Uterus (tissue), 2 donors: ENCODE results near the gene TEX9.

Source experiments
- POLR2A ChIP-seq, 2 donors: fragments of 450-650 bp; IDR thresholded peaks; one replicate each; pipeline ENCODE4 v1.6.1; 2016; ENCODE audit warnings: antibody characterized with exemption in 2 of 2, mild to moderate bottlenecking in 1 of 2, moderate library complexity in 1 of 2
- TF ChIP-seq, protein P1 (sequence below), 4 experiments: fragments of 200-600 bp in 2 of 4; fragments of 450-650 bp in 2 of 4; sonication (generic) in 2 of 4; IDR thresholded peaks; one replicate each; pipeline ENCODE4 v1.5.1; 2016 to 2019; ENCODE audit warnings: antibody characterized with exemption in 4 of 4, mild to moderate bottlenecking in 2 of 4, moderate library complexity in 1 of 4

DNA sequence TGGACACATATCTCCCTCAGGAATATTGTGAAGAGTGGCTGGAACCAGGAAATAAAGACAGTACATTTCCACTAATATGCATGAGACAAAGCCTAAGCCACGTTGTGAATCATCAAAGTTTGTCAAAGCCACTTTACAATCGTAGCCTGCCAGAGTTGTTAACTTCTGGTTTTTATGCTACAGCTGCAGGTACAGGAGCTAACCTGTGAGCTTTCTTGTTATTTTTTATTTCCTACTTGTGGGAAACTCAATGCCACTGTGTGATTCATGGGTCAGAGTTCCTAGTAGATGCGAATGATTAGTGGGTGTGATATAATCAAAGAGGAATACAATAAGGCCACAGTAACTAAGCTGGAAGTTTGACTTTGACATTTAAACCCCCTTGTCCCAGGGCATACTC, 44.4 kb upstream of the TEX9 start:
- TF ChIP-seq, protein P1, sequence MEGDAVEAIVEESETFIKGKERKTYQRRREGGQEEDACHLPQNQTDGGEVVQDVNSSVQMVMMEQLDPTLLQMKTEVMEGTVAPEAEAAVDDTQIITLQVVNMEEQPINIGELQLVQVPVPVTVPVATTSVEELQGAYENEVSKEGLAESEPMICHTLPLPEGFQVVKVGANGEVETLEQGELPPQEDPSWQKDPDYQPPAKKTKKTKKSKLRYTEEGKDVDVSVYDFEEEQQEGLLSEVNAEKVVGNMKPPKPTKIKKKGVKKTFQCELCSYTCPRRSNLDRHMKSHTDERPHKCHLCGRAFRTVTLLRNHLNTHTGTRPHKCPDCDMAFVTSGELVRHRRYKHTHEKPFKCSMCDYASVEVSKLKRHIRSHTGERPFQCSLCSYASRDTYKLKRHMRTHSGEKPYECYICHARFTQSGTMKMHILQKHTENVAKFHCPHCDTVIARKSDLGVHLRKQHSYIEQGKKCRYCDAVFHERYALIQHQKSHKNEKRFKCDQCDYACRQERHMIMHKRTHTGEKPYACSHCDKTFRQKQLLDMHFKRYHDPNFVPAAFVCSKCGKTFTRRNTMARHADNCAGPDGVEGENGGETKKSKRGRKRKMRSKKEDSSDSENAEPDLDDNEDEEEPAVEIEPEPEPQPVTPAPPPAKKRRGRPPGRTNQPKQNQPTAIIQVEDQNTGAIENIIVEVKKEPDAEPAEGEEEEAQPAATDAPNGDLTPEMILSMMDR (IDR thresholded peaks at IDR 0.05): no peak
- no peak for TF ChIP-seq POLR2A (IDR thresholded peaks at IDR 0.05)
